Measurements from ENCODE around the gene UVRAG.
A peak's percentile ranks its signal among the peaks of the same experiment; 100 is the strongest.

The UVRAG gene

GRCh38 chr11:75939516-75939915, 124.5 kb downstream of the UVRAG start:
- H3K27ac ChIP-seq: no peak overlapping the region

DNA sequence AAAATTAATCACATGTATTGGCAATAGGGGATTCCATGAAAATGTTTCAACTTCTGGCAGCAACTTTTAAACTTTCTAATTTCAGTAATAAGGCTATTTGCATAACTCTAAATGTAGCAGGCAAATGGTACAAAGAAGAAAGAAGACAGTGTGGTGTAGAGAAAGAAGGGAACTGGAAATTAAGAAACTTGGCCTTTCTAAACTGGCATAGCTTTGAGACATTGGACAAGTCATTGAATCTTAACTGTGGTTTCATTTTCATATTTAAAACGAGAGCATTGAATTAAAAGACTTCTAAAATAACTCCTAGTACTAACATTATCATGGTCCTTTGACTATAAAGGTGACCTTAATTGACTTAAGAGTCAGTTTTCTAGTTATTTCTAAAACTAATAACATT, 125.0 kb downstream of the UVRAG start:
- H3K27ac ChIP-seq: no peak overlapping the region
- TF ChIP-seq, protein P1, sequence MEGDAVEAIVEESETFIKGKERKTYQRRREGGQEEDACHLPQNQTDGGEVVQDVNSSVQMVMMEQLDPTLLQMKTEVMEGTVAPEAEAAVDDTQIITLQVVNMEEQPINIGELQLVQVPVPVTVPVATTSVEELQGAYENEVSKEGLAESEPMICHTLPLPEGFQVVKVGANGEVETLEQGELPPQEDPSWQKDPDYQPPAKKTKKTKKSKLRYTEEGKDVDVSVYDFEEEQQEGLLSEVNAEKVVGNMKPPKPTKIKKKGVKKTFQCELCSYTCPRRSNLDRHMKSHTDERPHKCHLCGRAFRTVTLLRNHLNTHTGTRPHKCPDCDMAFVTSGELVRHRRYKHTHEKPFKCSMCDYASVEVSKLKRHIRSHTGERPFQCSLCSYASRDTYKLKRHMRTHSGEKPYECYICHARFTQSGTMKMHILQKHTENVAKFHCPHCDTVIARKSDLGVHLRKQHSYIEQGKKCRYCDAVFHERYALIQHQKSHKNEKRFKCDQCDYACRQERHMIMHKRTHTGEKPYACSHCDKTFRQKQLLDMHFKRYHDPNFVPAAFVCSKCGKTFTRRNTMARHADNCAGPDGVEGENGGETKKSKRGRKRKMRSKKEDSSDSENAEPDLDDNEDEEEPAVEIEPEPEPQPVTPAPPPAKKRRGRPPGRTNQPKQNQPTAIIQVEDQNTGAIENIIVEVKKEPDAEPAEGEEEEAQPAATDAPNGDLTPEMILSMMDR (conservative IDR thresholded peaks at IDR 0.05): no peak

More at GRCh38 chr11:75939516-75939915, 124.5 kb downstream of the UVRAG start:
- TF ChIP-seq, protein P1 (conservative IDR thresholded peaks at IDR 0.05): no peak

DNA sequence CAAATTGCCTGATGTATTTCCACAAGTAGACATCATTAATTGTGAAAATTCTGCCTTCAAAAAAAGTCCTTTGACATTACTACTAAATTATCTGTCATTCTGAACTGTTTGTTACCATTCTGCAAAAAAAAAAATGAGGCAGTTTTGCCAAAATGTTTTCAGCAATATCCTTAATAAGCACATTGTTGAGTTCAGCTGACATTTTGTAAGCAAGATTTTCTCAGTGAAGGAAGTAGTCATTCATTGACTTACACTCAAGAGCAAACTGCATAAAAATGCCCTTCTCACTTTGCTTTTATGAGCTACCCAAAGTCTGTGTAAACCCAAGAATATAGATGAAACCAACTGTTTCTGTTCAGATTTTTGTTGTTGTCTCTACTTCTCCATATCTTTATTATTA, 125.9 kb downstream of the UVRAG start:
- no peak overlapping the region for H3K27ac ChIP-seq
- TF ChIP-seq, protein P1 (conservative IDR thresholded peaks at IDR 0.05): no peak

GRCh38 chr11:75944515-75944914, 129.5 kb downstream of the UVRAG start:
- TF ChIP-seq, protein P1 (conservative IDR thresholded peaks at IDR 0.05): no peak

DNA sequence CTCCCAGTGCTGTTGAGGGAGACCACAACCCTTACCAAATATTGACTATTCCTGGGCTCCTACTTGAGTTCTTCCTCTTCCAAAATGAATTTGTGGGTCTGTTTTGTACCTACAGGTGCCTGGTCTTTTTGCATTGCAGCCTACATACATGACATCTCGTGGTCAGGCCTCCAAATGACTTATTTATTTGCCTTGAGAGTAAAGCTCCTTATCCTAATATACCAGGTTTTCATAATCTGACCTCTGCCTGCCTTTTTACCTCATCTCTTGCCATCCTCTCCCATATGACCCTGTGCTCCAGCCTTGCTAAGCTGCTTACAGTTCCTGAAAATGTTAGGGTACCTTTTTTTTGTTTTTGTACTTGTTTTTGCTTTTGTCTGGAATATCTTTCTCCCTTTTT, 130.4 kb downstream of the UVRAG start:
- H3K27ac ChIP-seq: peak overlapping the region; percentile 84
- TF ChIP-seq, protein P1 (conservative IDR thresholded peaks at IDR 0.05): no peak

More at GRCh38 chr11:75944515-75944914, 129.5 kb downstream of the UVRAG start:
- H3K27ac ChIP-seq: peak overlapping the region; percentile 84; the same call in 1 of the 2 replicates

- TF ChIP-seq, protein P1 (conservative IDR thresholded peaks at IDR 0.05): no peak
- peak overlapping the region; percentile 84 for H3K27ac ChIP-seq
Observed at GRCh38 chr11:75945947-75946346, 130.9 kb downstream of the UVRAG start.

GRCh38 chr11:75946531-75947530, 131.8 kb downstream of the UVRAG start:
- TF ChIP-seq, protein P1 (conservative IDR thresholded peaks at IDR 0.05): no peak
- peak overlapping the region; percentile 84 for H3K27ac ChIP-seq

All from VCaP (cell line).